HepG2 (cell line): Measurements from ENCODE around the gene TMEM117. TPM values are rescaled to one million over a fixed set of nuclear protein-coding genes. Genes with fewer than 3 reads are reported as not detected.
A peak's percentile ranks its signal among the peaks of the same experiment; 100 is the strongest.

Experiments used
- ARID2 ChIP-seq: sonication (generic); formaldehyde crosslinking; IDR thresholded peaks from 2 replicates; pipeline ENCODE4 v1.8.1; 2022; ENCODE audit warnings: mild to moderate bottlenecking, missing genetic modification reagents, borderline replicate concordance
- ATF4 ChIP-seq, 2 experiments: fragments of 450-650 bp in 1 of 2; sonication (generic) in 1 of 2; formaldehyde crosslinking; IDR thresholded peaks; 2 replicates each; pipeline versions ENCODE4 v1.5.0 to v1.8.0; 2020 to 2022; ENCODE audit warnings: mild to moderate bottlenecking in 1 of 2, missing genetic modification reagents in 1 of 2
- CBX5 ChIP-seq: sonication (generic); formaldehyde crosslinking; IDR thresholded peaks from 2 replicates; pipeline ENCODE4 v1.4.0; 2020; ENCODE audit warnings: missing genetic modification reagents, borderline replicate concordance
- EED ChIP-seq: sonication (generic); formaldehyde crosslinking; IDR thresholded peaks from 2 replicates; pipeline ENCODE4 v1.5.0; 2020; ENCODE audit warnings: mild to moderate bottlenecking, missing genetic modification reagents
- FOXC1 ChIP-seq: sonication (generic); formaldehyde crosslinking; IDR thresholded peaks from 2 replicates; pipeline ENCODE4 v1.8.0; 2022; ENCODE audit warnings: mild to moderate bottlenecking, missing genetic modification reagents, borderline replicate concordance
- GMEB1 ChIP-seq: sonication (generic); formaldehyde crosslinking; IDR thresholded peaks from 2 replicates; pipeline ENCODE4 v1.5.1; 2020; ENCODE audit warnings: missing genetic modification reagents, mild to moderate bottlenecking, borderline replicate concordance
- GTF3A ChIP-seq: sonication (generic); formaldehyde crosslinking; conservative IDR thresholded peaks from 2 replicates; pipeline ENCODE4 v1.4.0; 2020; ENCODE audit warnings: mild to moderate bottlenecking, missing genetic modification reagents
- KMT2A ChIP-seq: sonication (generic); formaldehyde crosslinking; IDR thresholded peaks from 2 replicates; pipeline ENCODE4 v1.4.0; 2020; ENCODE audit warnings: missing genetic modification reagents
- NFE2L2 ChIP-seq: fragments of 150-350 bp; IDR thresholded peaks from 2 replicates; pipeline ENCODE4 v1.6.1; 2014; ENCODE audit warnings: low read length
- SYNCRIP ChIP-seq: fragments of 200-400 bp; formaldehyde crosslinking; IDR thresholded peaks from 2 replicates; pipeline ENCODE4 v1.6.1; 2018; ENCODE audit warnings: mild to moderate bottlenecking, low read depth, low read length; ENCODE audit not compliant: insufficient read depth
- ZNF432 ChIP-seq: sonication (generic); formaldehyde crosslinking; IDR thresholded peaks from 2 replicates; pipeline ENCODE4 v1.5.0; 2020; ENCODE audit warnings: missing genetic modification reagents, mild to moderate bottlenecking, borderline replicate concordance
- polyA plus RNA-seq, 8 experiments: library from polyadenylated mRNA; depleted of rRNA in 3 of 8; stranded (reverse) in 7 of 8; unstranded in 1 of 8; fragments of >200 nt; fragmentation: Illumina TruSeq in 4 of 8; extraction: Trizol in 4 of 8; gene quantifications; 2 replicates each; pipeline versions ENCODE4 v1.2.1 to v1.2.3, GENCODE V29; 2011 to 2016; ENCODE audit warnings: low read depth in 4 of 8, missing spikeins in 1 of 8, mixed read lengths in 1 of 8; ENCODE audit not compliant: insufficient read depth in 1 of 8
- total RNA-seq, 5 experiments: library from RNA; depleted of rRNA; stranded (reverse); fragments of >200 nt; fragmentation: Illumina TruSeq; extraction: Trizol; gene quantifications; 2 replicates each; pipeline ENCODE4 v1.2.3, GENCODE V29; 2016; ENCODE audit warnings: low read depth in 1 of 5
- TF ChIP-seq, protein P1 (sequence below): sonication (generic); formaldehyde crosslinking; IDR thresholded peaks from 2 replicates; pipeline ENCODE4 v1.4.0; 2020; ENCODE audit warnings: missing genetic modification reagents, low read depth, mild to moderate bottlenecking, borderline replicate concordance
- TF ChIP-seq, protein P2 (sequence below): sonication (generic); formaldehyde crosslinking; IDR thresholded peaks from 2 replicates; pipeline ENCODE4 v1.4.0; 2020; ENCODE audit warnings: missing genetic modification reagents
- TF ChIP-seq, protein P3 (sequence below): sonication (generic); formaldehyde crosslinking; conservative IDR thresholded peaks from 2 replicates; pipeline ENCODE4 v1.4.0; 2020; ENCODE audit warnings: missing genetic modification reagents
- TF ChIP-seq, protein P4 (sequence below): sonication (generic); formaldehyde crosslinking; IDR thresholded peaks from 2 replicates; pipeline ENCODE4 v1.8.0; 2022; ENCODE audit warnings: mild to moderate bottlenecking, missing genetic modification reagents, borderline replicate concordance

The TMEM117 gene
- total and polyA plus RNA-seq, 2 of the 13 experiments (the other 11 are each of a cell fraction or from before 2014, with no cell fraction given): 2.8 to 8.5 TPM

DNA sequence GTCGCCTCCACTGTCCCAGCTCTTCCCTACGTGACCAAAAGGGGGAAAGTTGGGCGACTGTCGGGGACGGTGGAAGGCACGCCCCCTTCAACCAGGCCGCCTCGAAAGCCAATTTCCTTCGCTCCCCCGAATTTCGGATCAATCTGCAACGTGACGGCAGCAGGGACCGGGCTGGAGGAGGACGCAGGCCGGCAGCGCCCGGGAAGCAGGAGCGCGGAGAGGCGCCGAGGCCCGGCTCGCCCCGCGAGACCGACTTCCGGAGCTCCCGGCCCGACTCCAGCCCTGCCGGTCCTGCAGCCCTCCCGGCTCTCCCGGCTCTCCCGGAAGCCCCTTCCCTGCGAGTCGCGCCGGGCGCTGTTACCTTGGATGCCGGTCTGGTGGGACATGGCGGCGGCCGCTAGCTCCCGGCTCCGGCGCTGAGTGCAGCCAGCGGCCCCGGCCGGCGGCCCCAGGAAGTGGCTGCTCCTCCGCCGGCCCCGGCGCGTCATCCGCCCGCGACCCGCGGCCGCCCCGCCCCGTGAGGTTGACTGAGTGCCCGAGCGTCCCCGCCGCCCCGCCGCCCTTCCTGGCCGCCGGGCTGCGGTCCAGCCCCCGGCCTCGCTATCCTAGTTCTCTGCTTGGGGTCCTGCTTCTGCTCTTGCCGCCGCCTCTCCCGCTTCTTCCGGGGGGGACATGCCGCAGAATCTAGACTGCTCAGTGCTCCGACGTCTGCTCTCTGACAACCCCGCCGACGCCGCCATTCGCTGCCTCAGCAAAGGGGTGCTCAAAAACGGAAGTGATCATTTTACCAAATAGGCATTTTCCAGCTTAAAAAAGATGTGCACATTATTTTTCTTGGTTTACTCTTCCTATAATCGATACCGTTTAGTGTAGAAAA lies 29.8 kb upstream of the TMEM117 start, which contains the start of gene TWF1 (continued):
- TF ChIP-seq ATF4 (CRISPR knock-in tag; IDR thresholded peaks at IDR 0.05) (no peak), ARID2 (CRISPR knock-in tag) (no peak), FOXC1 (CRISPR knock-in tag) (peak; percentile 41; the same call in 1 of the 2 replicates), ZNF432 (CRISPR knock-in tag) (no peak), NFE2L2 (no peak), KMT2A (CRISPR knock-in tag) (peak; percentile 83), CBX5 (CRISPR knock-in tag) (no peak), SYNCRIP (no peak), EED (CRISPR knock-in tag) (no peak), GTF3A (CRISPR knock-in tag) (no peak), GMEB1 (no peak; the same call in 1 of the 2 replicates)
- TF ChIP-seq, protein P1, sequence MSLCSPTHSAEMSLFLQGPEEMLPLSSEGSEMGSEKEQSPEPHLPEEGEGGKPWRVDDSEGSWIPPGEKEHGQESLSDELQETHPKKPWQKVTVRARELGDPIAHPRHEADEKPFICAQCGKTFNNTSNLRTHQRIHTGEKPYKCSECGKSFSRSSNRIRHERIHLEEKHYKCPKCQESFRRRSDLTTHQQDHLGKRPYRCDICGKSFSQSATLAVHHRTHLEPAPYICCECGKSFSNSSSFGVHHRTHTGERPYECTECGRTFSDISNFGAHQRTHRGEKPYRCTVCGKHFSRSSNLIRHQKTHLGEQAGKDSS: no peak
- TF ChIP-seq, protein P2, sequence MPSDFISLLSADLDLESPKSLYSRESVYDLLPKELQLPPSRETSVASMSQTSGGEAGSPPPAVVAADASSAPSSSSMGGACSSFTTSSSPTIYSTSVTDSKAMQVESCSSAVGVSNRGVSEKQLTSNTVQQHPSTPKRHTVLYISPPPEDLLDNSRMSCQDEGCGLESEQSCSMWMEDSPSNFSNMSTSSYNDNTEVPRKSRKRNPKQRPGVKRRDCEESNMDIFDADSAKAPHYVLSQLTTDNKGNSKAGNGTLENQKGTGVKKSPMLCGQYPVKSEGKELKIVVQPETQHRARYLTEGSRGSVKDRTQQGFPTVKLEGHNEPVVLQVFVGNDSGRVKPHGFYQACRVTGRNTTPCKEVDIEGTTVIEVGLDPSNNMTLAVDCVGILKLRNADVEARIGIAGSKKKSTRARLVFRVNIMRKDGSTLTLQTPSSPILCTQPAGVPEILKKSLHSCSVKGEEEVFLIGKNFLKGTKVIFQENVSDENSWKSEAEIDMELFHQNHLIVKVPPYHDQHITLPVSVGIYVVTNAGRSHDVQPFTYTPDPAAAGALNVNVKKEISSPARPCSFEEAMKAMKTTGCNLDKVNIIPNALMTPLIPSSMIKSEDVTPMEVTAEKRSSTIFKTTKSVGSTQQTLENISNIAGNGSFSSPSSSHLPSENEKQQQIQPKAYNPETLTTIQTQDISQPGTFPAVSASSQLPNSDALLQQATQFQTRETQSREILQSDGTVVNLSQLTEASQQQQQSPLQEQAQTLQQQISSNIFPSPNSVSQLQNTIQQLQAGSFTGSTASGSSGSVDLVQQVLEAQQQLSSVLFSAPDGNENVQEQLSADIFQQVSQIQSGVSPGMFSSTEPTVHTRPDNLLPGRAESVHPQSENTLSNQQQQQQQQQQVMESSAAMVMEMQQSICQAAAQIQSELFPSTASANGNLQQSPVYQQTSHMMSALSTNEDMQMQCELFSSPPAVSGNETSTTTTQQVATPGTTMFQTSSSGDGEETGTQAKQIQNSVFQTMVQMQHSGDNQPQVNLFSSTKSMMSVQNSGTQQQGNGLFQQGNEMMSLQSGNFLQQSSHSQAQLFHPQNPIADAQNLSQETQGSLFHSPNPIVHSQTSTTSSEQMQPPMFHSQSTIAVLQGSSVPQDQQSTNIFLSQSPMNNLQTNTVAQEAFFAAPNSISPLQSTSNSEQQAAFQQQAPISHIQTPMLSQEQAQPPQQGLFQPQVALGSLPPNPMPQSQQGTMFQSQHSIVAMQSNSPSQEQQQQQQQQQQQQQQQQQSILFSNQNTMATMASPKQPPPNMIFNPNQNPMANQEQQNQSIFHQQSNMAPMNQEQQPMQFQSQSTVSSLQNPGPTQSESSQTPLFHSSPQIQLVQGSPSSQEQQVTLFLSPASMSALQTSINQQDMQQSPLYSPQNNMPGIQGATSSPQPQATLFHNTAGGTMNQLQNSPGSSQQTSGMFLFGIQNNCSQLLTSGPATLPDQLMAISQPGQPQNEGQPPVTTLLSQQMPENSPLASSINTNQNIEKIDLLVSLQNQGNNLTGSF (CRISPR knock-in tag): no peak
- TF ChIP-seq, protein P3, sequence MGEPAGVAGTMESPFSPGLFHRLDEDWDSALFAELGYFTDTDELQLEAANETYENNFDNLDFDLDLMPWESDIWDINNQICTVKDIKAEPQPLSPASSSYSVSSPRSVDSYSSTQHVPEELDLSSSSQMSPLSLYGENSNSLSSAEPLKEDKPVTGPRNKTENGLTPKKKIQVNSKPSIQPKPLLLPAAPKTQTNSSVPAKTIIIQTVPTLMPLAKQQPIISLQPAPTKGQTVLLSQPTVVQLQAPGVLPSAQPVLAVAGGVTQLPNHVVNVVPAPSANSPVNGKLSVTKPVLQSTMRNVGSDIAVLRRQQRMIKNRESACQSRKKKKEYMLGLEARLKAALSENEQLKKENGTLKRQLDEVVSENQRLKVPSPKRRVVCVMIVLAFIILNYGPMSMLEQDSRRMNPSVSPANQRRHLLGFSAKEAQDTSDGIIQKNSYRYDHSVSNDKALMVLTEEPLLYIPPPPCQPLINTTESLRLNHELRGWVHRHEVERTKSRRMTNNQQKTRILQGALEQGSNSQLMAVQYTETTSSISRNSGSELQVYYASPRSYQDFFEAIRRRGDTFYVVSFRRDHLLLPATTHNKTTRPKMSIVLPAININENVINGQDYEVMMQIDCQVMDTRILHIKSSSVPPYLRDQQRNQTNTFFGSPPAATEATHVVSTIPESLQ (CRISPR knock-in tag): no peak
- TF ChIP-seq, protein P4, sequence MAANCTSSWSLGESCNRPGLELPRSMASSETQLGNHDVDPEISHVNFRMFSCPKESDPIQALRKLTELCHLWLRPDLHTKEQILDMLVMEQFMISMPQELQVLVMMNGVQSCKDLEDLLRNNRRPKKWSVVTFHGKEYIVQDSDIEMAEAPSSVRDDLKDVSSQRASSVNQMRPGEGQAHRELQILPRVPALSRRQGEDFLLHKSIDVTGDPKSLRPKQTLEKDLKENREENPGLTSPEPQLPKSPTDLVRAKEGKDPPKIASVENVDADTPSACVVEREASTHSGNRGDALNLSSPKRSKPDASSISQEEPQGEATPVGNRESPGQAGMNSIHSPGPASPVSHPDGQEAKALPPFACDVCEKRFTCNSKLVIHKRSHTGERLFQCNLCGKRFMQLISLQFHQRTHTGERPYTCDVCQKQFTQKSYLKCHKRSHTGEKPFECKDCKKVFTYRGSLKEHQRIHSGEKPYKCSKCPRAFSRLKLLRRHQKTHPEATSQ (CRISPR knock-in tag): no peak
